Activated CD4-positive, alpha-beta T cell treated with anti-CD3 and anti-CD28 coated beads, Interleukin-10, Interleukin-2, amounts not matched to agents 100 ng/mL and 50 ng/mL, durations not matched to agents 16 hours and 8 hours (primary cell): ENCODE data around the gene GFPT1.
A peak's percentile ranks its signal among the peaks of the same experiment; 100 is the strongest.
"Not testable (repeated sequence)": the region's sequence is repeated elsewhere in the genome, so short reads cannot be mapped to it uniquely, and the experiment has no call there.

Experiments
- DNase-seq: peaks from one replicate; pipeline ENCODE4 v3.0.0-alpha.2; 2020

Gene GFPT1

DNA sequence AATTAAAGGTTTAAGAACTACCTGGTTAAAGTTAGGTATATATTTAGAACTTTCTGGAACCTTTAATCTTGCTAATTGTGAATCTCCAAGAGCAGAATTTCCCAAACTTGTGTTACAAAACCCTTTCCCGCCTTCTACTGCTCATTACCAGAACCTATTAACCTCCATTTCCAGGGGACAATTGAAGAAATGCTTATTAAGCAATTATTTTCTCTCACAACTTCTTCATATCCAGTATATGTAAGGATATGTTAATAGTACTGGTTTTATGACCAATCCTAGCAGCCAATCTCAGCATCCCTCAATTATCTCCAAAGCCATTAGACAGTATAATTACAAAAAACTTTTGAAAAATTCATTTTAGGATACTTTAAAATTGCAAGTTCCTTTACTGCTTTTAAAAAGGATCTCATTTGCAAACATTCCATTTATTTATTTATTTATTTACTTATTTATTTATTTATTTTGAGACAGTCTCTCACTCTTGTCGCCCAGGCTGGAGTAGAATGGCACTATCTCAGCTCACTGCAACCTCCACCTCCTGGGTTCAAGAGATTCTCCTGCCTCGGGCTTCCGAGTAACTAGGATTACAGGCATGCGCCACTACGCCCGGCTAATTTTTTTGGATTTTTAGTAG lies 3.7 kb downstream of the GFPT1 start:
- DNase-seq, result no peak

DNA sequence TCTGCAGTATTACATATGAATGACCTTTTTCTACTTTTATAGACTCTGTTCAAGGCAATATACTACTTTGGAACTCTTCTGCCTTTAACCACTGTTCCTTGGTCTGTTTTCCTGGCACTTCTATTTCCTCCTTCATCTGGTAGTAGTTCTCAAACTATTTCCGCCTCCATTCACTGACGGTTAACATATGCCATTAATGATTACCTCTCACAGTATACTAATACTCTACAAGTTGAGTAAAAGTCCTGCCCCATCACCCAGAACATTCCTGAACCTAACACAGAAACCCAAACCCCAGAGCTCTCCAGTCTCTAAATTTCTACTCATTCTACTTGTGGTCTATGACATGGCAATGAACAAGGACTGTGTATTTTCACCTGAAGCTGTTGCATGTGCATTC lies 4.5 kb downstream of the GFPT1 start:
- DNase-seq, result no peak

DNA sequence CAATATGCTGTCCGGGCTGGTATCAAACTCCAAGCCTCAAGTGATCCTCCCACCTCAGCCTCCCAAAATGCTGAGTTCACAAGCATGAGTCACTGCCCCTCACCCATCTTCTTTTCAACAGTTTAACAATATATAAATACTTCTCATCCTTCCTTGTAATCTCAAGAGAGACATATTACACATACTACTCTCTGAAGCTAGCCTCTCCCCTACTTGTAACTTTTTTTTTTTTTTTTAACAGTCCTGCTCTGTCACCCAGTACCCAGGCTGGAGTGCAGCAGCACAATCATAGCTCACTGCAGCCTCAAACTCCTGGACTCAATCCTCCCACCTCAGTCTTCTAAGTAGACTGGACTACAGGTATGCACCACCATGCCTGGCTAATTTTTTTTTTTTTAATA lies 5.7 kb downstream of the GFPT1 start:
- peak; percentile 57 for DNase-seq

DNA sequence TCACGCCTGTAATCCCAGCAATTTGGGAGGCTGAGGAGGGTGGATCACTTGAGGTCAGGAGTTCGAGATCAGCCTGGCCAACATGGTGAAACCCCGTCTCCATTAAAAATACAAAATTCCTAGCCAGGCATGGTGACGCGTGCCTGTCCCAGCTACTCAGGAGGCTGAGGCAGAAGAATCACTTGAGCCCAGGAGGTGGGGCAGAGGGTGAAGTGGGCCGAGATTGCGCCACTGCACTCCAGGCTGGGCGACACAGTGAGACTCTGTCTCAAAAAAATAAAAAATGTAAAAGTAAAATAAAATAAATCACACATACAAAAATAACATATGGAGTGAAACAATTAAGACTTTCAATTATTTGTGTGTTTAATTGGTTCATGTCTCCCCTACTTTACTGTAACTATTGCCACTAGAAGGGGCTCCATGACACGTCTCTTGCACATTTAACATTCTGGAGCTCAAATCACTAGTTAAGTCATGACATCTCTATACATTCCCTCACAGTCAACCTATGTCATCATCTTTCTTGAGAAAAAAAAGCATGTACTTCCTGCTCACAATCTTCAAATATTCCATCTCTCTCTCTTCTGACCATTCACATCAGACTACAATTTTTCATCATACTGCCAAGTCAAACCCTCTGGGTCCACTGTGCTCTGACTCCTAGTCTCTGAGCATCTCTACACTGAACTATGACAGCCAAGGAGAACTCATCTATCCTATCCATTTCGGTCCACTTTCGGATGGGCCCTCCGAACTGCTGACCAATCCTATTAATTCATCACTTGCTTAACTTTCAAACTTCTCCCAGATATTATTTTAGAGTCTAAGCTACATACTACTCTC lies 6.7 kb downstream of the GFPT1 start:
- DNase-seq, result no peak

DNA sequence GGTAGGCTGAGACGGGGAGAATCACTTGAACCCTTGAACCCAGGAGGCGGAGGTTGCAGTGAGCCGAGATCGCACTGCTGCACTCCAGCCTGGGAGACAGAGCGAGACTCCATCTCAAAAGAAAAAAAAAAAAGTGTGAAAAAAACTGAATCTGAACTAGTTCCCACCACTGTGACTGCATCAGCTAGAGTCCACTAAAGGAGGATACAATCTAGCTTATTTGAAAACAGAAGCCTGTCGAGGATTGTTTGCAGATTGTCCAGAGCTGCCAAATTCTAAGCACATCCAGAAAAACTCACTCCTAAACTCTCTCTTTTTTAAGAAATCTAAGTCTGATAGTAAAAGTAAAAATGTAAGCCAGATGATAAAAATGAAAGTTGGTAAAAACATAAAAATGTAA lies 10.6 kb downstream of the GFPT1 start:
- DNase-seq, result no peak

DNA sequence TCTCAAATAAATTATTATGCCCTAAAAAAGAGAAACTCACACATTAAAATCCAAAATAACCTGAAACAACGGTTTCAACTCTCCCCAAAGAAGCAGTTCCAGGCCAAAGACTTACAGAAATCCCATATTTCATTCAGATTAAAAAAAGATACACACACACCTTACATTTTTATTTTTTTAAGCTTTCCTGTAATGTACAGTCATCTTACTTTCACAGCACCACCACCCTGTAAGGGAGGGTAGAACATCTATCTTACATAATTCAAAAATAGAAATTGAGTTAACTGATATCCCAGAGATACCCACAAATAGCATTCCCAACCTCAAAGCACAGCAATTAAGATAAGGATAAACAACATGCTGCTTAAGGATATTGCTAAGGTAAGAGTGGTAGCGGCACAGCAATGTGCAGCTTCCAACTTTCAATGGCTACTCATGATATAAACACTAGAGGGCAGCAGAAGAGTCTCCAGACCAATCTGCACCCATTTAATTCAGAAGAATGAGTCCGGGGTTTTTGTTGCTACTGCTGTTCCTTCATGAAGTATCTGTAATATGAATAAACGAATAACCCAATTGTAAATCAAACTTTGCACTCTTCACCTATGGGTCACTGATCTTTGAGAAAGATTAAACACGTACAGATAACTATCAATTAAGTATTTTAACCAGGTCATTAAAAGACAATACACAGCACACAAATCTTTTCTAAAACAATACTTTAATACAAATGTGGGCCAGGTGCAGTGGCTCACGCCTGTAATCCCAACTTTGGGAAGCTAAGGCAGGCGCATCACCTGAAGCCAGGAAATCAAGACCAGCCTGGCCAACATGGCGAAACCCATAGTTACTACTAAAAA lies 11.3 kb downstream of the GFPT1 start:
- DNase-seq, result peak; percentile 55

DNA sequence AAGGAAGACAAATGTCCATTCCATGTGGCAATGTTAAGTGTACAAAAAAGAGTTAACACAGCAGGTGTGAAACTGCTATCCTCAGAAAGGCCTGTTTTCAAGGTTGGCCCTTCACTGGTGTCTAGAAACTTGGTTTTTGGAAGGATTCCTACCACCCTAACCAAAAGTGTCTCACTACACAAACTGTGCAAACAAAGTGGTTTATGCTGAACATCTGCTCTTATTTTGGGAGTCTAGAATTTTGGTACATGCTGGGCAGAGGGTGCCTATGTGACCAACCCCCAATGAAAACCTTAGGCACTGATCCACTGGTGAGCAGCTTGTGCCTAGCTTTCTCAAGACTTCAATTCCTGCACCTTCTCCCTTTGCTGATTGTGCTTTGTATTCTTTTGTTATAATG lies 14.3 kb downstream of the GFPT1 start:
- DNase-seq, result no peak

DNA sequence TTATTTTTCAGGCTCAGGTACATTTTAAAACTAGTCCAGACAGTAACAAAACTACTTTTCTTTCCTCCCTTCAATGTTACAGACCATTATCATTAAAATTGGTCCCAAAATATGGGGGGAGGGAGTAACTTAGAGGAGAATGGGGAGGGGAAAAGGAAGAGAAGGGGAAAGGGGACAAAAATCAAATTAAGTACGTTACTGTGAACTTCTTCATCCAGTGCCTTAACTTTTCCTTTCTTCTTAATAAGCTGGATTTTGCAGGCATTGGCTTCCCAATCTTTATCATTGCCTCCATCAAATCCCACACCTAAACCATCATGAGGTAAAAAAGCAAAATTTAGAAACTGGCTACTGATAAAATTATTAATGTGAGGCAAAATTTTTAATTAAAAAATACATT lies 17.2 kb downstream of the GFPT1 start:
- DNase-seq, result no peak

DNA sequence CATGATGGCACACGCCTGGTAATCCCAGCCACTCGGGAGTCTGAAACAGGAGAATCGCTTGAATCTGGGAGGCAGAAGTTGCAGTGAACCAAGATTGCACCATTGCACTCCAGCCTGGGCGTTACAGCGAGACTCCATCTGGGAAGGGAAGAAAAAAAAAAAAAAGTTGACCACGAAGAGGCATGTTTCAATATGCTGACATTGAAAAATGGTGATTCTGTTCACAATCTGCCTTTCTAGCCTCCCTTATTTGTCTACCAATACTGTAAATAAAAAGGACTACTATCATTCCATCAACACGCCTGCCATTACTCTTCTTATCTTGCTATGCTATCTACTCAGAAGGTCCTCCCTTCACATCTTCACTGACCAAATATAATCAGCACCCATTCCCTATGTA lies 18.4 kb downstream of the GFPT1 start:
- no peak for DNase-seq

DNA sequence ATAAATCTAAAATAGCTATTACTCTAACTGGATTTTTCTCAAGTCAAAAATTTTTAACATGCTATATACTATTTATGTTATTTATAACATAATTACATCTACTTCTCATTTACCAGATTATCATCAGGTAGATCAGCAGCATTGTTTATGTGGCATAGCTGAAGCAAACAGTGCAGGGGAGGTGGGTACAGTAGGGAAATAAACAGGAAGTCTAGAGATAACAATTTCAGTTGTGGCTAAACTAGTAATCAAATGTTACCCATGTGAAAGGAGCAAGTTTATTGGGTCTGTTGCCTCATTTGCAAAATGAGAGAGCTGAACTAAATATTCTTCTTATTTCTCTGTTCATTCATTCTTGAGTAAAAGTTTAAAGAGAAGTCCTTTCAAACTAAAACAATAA lies 27.7 kb downstream of the GFPT1 start:
- DNase-seq, result no peak

DNA sequence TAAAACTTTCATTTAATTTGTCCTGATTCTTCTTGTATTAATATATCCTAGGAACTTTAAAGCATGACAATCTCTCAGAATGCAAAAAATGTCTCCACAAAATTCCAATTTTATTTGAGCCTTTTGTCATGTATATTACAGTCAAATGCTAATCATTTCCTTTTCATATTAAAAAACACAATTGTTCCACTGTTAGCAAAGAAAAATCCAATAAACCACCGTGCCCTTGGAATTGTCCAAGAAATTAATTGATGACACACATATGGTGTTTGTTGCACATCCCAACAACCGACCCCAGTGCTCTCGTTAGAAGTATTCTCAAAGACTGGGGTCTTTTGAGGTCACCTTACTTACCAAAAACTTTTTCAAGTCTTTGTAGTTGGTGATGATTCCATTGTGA lies 28.1 kb downstream of the GFPT1 start:
- no peak for DNase-seq

DNA sequence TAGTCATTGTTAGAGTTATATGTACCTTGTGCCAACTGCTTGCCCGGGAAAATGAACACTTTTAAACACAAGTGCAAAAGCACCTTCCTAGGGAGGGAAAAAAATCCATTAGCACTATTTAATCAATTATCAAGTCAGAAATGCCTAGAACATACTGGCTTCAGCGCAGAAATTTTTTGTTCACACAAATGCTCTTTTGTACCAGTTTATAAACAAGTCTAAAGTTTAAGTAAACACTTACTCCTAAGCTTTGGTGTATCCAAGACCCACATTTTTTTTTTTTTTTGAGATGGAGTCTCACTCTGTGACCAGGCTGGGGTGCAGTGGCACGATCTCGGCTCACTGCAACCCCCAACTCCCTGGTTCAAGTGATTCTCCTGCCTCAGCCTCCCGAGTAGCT lies 30.6 kb downstream of the GFPT1 start:
- no peak for DNase-seq

DNA sequence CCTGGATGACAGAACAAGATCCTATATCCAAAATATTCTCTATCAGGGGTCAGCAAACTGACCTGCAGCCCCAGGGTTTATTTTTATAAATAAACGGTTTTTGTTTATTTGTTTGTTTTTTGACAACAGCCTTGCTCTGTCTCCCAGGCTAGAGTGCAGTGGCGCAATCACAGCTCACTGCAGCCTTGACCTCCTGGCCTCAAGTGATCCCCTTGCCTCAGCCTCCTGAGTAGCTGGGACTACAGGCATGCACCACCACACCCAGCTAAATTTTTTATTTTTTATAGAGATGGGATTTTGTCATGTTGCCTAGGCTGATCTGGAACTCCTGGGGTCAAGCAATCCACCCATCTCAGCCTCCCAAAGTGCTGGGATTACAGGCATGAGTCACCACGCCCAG lies 32.1 kb downstream of the GFPT1 start:
- DNase-seq, result not testable (repeated sequence)

DNA sequence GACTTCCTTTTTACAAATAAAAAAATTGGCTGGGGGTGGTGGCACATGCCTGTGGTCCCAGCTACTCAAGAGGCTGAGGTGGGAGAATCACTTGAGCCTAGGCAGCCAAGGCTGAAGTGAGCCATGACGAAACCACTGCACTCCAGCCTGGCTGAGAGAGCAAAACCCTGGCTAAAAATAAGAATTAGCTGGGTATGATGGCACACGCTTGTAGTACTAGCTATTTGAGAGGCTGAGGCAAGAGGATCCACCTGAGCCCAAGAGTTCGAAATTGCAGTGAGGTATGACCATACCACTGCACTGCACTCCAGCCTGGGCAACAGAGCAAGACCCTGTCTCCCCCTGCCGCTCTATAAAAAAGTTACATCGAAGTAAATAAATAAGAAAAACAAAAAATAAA lies 33.7 kb downstream of the GFPT1 start:
- no peak for DNase-seq

DNA sequence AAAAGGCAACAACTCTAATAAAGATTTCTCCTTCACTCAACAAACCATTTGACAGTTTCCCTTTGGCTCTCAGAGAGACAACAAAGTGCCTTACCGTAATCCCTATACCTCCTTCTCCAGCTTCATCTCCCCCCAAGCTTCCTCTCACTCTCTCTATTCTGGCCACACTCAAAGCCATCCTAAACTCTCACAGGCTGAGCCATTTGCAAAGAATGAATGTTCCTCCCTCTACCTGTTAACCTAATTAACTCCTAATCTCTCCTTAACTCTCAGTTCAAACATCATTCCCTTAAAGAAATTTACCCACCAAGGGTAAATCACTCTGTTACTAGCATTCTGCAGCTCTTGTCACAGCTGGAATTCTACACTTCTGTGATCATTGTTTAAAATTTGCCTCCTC lies 38.2 kb downstream of the GFPT1 start:
- no peak for DNase-seq

DNA sequence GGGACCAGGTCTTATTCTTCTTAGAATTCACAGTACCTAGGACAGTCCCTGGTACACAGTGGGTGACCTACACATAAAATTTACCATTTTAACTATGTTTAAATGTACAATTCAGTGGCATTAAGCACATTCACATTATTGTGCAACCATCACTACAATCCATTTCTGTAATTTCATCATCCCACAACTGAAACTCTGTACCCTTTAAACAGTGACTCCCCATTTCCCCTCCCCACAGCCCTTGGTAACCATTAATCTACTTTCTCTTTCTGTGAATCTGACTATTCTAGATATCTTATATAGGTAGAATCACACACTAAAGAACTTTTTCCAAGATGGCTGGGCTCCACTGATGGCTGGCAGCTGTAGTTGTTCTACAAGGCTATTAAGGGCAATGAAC lies 41.6 kb downstream of the GFPT1 start:
- DNase-seq, result peak; percentile 35

DNA sequence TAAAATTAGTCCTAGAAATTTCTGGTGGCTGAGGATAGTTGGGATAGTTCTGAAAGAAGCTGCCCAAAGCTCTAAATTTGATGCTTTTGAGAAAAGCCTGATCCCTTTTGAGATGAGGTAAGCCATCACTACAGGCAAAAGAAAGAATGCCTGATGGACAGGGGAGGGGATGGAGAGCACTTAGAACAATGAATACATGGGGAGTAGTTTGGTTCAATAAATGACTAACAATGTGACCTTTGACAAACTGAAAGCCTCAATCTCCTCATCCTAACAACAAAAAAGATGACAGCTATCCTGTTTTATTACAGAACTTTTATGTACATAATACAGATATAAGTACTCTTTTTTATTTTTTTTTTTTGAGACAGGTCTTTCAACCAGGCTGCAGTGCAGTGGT lies 42.7 kb downstream of the GFPT1 start:
- DNase-seq, result no peak

DNA sequence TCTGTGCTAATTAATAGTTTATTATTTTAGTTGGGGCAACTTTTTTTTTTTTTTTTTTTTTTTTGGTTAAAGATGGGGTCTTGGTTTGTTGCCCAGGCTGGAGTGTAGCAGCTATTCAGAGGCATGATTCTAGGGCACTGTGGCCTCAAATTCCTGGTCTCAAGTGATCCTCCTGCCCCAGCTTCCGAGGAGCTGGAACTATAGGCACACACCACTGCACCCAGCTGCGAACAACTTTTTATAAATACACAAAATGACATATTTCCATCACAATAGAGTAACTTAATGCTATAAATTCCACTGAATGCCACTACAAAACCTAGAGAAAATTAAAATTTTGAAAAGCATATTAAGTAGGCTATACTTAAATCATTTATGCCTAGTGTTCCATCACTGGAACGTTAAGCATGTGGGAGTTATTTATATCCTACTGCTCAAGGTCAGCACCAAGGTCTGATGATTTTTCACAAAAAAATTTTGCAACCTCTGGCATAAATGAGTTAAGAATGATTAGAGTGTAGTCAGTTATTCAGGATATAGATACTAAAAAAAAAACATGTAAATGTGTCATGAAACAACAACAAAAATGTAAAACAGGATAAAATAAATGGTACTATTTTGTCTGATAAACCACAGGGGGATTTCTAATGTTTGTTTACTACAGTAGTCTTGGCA lies 46.8 kb downstream of the GFPT1 start:
- no peak for DNase-seq

DNA sequence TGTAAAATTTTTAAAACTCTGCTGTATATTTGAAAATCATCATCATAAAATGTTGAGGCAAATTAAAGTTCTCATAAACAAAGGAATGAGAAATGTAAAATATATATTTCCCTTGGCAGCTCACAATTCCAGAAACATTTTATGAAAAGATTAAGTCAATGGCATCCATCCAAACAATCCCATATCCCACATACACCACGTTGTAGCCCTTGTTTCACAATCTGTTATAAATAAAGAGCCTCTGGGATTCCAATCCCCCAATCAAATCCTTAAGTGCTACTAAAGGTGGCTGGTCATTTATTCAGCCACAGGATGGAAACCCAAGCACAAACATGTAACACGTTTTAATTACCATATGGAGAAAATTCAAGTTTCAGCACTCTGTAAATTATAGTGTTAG lies 51.7 kb downstream of the GFPT1 start:
- DNase-seq, result no peak

DNA sequence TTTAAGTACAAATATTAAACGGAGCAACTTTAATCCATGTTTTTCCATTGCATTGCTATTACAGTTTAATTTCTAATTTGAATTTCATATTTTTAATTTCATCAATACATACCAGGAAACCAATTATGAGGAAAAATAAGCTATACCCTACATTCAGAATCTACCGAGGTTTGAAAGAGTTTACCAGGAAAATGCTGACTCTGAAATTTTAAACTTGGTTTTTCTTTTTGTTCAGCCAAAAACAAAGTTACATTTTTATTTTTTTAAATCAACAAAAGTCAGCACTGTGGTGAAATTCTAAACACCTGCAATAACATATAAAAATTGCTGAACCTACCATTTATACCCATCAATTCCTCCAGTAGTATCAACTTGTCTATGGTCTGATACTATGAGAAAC lies 53.7 kb downstream of the GFPT1 start:
- DNase-seq, result no peak

DNA sequence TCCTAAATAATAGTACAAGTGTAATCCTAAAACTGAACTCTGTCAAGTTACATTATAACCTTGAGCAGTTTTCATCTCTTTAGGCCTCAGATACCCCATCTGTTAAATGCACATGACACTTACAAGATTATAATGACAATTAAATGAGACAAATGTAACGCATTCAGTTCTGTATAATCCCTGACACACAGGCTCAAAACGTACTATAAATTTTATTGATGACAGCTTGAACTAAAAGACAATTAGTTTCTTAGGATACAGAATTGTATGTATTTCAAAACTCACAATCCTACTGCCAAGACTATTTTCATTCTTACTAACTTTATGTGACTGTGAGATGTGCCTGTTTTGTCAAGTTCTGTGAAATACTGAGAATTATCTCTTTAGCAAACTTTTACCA lies 56.2 kb downstream of the GFPT1 start:
- no peak for DNase-seq

DNA sequence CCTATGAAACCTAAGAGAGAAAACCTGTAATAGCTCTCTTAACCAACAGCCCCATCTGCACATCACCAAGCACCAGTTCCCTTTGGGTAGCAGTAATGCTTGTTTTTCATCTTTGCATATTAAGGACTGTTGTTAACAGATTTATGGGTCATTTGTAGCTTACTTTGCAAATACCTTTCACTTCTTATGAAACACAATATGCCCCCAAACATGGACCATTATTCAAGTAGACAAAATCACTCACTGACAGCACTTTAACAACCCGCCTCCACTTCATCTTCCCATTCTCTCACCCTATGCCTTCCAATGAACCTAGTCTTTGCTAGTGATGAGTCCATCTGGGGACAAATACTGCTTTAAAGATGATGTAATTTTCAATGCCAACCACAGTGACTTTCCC lies 64.4 kb downstream of the GFPT1 start:
- no peak for DNase-seq

DNA sequence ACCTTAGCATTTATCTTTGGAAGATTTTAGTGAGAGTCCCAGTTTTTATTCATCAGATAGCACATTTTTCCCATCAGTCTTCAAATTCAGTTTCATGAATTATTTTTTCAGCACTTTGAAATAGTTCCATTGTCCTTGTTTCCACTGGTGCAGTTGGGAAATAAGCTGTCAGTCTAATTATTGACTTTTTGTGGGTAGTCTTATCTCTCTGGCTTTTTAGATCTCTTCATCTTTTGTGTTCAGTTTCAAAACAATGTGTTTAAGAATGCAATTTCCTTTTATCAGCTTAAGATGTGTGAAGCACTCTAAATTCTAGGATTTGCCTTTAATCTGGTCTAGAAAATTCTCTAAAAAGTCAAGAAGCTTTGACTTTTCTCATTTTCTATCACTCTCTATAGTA lies 70.5 kb downstream of the GFPT1 start:
- no peak for DNase-seq
